ENCODE measurements around the gene TUBGCP2.

DNA sequence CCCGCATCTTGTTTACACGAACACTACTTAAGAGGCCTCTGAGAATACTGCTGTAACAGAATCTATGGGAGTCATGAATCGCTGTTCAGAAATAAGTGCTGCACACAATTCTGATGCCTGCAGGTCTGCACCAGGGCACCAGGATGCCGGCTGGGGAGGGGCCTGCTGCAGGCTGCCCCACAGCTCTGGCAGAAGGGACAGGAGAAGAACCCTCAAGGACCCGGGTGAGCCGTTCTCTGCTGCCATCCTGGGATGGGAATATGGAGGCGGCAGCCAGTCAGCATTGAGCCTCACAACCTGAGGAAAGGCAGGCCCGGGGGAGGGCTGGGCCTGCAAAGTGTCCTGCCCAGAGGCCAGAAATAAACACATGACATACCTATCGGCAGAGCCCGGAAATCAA, 11.2 kb downstream of the TUBGCP2 start:
- TF ChIP-seq, protein P1, sequence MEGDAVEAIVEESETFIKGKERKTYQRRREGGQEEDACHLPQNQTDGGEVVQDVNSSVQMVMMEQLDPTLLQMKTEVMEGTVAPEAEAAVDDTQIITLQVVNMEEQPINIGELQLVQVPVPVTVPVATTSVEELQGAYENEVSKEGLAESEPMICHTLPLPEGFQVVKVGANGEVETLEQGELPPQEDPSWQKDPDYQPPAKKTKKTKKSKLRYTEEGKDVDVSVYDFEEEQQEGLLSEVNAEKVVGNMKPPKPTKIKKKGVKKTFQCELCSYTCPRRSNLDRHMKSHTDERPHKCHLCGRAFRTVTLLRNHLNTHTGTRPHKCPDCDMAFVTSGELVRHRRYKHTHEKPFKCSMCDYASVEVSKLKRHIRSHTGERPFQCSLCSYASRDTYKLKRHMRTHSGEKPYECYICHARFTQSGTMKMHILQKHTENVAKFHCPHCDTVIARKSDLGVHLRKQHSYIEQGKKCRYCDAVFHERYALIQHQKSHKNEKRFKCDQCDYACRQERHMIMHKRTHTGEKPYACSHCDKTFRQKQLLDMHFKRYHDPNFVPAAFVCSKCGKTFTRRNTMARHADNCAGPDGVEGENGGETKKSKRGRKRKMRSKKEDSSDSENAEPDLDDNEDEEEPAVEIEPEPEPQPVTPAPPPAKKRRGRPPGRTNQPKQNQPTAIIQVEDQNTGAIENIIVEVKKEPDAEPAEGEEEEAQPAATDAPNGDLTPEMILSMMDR (IDR thresholded peaks at IDR 0.05), result no peak
- no peak for TF ChIP-seq POLR2A (IDR thresholded peaks at IDR 0.05)

Data from testis (tissue), 2 donors.